ENCODE measurements around the gene RACK1. TPM values are rescaled to one million over a fixed set of nuclear protein-coding genes. Genes with fewer than 3 reads are reported as not detected.
"Not testable (repeated sequence)": the region's sequence is repeated elsewhere in the genome, so short reads cannot be mapped to it uniquely, and the experiment has no call there.

RACK1 gene
- total RNA-seq (2014; rRNA removed; shearing (Covaris generic); ENCODE audit: low replicate concordance): 4,377 and 4,541 TPM in 2 replicates

- in situ Hi-C loops (cut with HindIII; ENCODE audit: low pct_unique_long_range_greater_than_20kb, low sequenced_read_pairs): no loop called here
- DNase-seq (ENCODE audit: low read depth): peak; percentile 95
Observed at GRCh38 chr5:181243564-181244343, at the start of gene RACK1. RACK1 (minus strand) TSS chr5:181243906; CDS start chr5:181243800, 106 bp downstream.

- in situ Hi-C loops (cut with HindIII; ENCODE audit: low pct_unique_long_range_greater_than_20kb, low sequenced_read_pairs); DNase-seq (ENCODE audit: low read depth): not testable (repeated sequence)
Observed at GRCh38 chr5:181287331-181287730, 43.6 kb upstream of the RACK1 start.

- DNase-seq (ENCODE audit: low read depth); in situ Hi-C loops (cut with HindIII; ENCODE audit: low pct_unique_long_range_greater_than_20kb, low sequenced_read_pairs): not testable (repeated sequence)
Observed at GRCh38 chr5:181285962-181286705, 42.4 kb upstream of the RACK1 start.

GRCh38 chr5:181283841-181284755, 40.4 kb upstream of the RACK1 start:
- in situ Hi-C loops (cut with HindIII; ENCODE audit: low pct_unique_long_range_greater_than_20kb, low sequenced_read_pairs); DNase-seq (ENCODE audit: low read depth): not testable (repeated sequence)

- no peak for DNase-seq (ENCODE audit: low read depth)
- in situ Hi-C loops (cut with HindIII; ENCODE audit: low pct_unique_long_range_greater_than_20kb, low sequenced_read_pairs): no loop called here
Observed at GRCh38 chr5:181283347-181283746, 39.6 kb upstream of the RACK1 start.

GRCh38 chr5:181282874-181283273, 39.2 kb upstream of the RACK1 start:
- in situ Hi-C loops (cut with HindIII; ENCODE audit: low pct_unique_long_range_greater_than_20kb, low sequenced_read_pairs): no loop called here
- DNase-seq (ENCODE audit: low read depth): no peak

- in situ Hi-C loops (cut with HindIII; ENCODE audit: low pct_unique_long_range_greater_than_20kb, low sequenced_read_pairs); DNase-seq (ENCODE audit: low read depth): not testable (repeated sequence)
Observed at GRCh38 chr5:181282415-181282814, 38.7 kb upstream of the RACK1 start.

- in situ Hi-C loops (cut with HindIII; ENCODE audit: low pct_unique_long_range_greater_than_20kb, low sequenced_read_pairs): no loop called here
- no peak for DNase-seq (ENCODE audit: low read depth)
Observed at GRCh38 chr5:181281984-181282316, 38.2 kb upstream of the RACK1 start.

GRCh38 chr5:181281077-181281983, 37.6 kb upstream of the RACK1 start:
- in situ Hi-C loops (cut with HindIII; ENCODE audit: low pct_unique_long_range_greater_than_20kb, low sequenced_read_pairs): no loop called here
- no peak for DNase-seq (ENCODE audit: low read depth)

- in situ Hi-C loops (cut with HindIII; ENCODE audit: low pct_unique_long_range_greater_than_20kb, low sequenced_read_pairs): no loop called here
- no peak for DNase-seq (ENCODE audit: low read depth)
Observed at GRCh38 chr5:181280251-181280762, 36.6 kb upstream of the RACK1 start.

- DNase-seq (ENCODE audit: low read depth): not testable (repeated sequence)
Observed at GRCh38 chr5:181273433-181273744, 29.7 kb upstream of the RACK1 start.

GRCh38 chr5:181271081-181271480, 27.4 kb upstream of the RACK1 start:
- in situ Hi-C loops (cut with HindIII; ENCODE audit: low pct_unique_long_range_greater_than_20kb, low sequenced_read_pairs): no loop called here

More at GRCh38 chr5:181273433-181273744, 29.7 kb upstream of the RACK1 start:
- in situ Hi-C loops (cut with HindIII; ENCODE audit: low pct_unique_long_range_greater_than_20kb, low sequenced_read_pairs): not testable (repeated sequence)

GRCh38 chr5:181267907-181268306, 24.2 kb upstream of the RACK1 start:
- in situ Hi-C loops (cut with HindIII; ENCODE audit: low pct_unique_long_range_greater_than_20kb, low sequenced_read_pairs); DNase-seq (ENCODE audit: low read depth): not testable (repeated sequence)

More at GRCh38 chr5:181271081-181271480, 27.4 kb upstream of the RACK1 start:
- no peak for DNase-seq (ENCODE audit: low read depth)

GRCh38 chr5:181267291-181267904, 23.7 kb upstream of the RACK1 start:
- in situ Hi-C loops (cut with HindIII; ENCODE audit: low pct_unique_long_range_greater_than_20kb, low sequenced_read_pairs): not testable (repeated sequence)
- peak; percentile 28 for DNase-seq (ENCODE audit: low read depth)

GRCh38 chr5:181265092-181265671, 21.5 kb upstream of the RACK1 start:
- DNase-seq (ENCODE audit: low read depth): no peak
- in situ Hi-C loops (cut with HindIII; ENCODE audit: low pct_unique_long_range_greater_than_20kb, low sequenced_read_pairs): no loop called here

GRCh38 chr5:181263633-181264032, 19.9 kb upstream of the RACK1 start:
- DNase-seq (ENCODE audit: low read depth): no peak

More at GRCh38 chr5:181263633-181264032, 19.9 kb upstream of the RACK1 start:
- in situ Hi-C loops (cut with HindIII; ENCODE audit: low pct_unique_long_range_greater_than_20kb, low sequenced_read_pairs): no loop called here
